ENCODE results near the gene FGD1.

DNA sequence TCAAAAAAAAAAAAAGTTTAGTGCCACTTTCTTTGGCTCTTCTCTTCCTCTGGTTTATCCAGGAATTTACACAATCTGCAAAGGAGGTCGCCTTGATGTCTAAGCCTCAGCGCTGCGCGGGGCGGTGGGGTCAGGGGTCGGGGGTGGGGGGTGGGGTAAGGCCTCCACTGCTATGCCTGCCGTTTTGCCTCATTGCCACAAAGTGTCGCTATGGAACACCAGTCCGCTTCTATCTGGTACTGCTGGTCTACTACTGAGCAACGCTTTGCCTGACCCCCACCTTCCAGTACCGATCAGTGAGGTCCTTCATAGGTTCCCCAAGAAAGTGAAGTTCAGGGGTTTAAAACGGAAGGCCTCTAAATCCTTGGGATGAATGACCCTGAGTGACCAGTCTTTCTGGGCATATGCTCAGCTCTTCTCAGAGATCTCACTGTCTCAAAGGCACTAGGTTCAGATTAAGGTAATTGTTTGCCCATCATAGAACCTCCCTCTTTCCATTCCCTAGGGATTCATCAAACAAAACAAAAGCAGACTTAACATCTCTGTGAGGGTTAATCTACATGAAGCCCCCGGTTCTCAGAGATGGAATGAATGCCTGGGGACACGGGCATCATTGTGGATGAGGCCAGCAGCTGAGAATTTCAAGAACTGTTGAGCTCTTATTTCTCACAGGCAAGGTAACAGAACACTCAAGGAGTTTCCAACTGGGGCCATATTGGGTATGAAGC lies 72.7 kb downstream of the FGD1 start:
- no peak for TF ChIP-seq GATA3 (IDR thresholded peaks at IDR 0.05; ENCODE audit: low read depth, low read length)
- no peak for TF ChIP-seq GATA2 (IDR thresholded peaks at IDR 0.05; ENCODE audit: low read depth, low read length)

Data from SH-SY5Y (cell line).